ENCODE data around the gene SSRP1.
"Not testable (repeated sequence)": the region's sequence is repeated elsewhere in the genome, so short reads cannot be mapped to it uniquely, and the experiment has no call there.

The SSRP1 gene

DNA sequence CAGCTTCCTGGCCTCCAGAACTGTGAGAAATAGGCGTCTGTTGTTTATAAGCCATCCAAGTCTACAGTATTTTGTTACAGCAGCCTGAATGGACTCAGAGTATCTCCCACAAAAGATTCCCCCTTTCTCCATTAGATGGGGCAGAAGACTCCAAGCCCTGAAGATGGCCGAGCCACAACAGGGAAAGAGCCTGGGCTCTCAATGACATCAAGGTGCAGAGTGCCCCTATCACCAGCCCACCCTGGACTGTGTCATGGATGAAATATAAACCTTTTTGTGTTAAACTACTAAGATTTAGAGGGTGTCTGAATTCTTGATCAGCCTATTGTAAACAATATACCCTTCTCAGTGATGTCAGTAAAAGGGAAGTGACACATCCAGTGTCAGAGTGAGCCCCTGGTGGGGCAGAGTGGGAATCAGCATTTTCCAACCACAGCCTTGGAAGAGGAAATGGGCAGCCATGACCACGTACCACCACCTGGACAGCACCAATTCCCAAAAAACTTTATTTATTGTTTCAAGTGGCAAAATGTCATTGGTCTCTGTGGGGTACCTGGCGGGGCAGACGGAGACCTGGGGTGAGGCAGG is 36.4 kb downstream of the SSRP1 start:
- Histone ChIP-seq H4K8ac (ENCODE audit: low read length) (no peak overlapping the region), H3K4ac (ENCODE audit: low read depth in 1 of 2, low read length in 2 of 2) (no peak overlapping the region), H3K27ac (ENCODE audit: low read length, poor library complexity, severe bottlenecking) (no peak overlapping the region), H2BK12ac (ENCODE audit: low read length in 2 of 2) (no peak overlapping the region), H3K4me3 (ENCODE audit: insufficient read depth in 1 of 2, low read depth in 1 of 2, low read length in 2 of 2) (no peak overlapping the region), H3K79me1 (replicated peaks; ENCODE audit: low read length, poor library complexity, severe bottlenecking) (peaks cover 29% of the 10 kb centered on the region), H3K9me3 (ENCODE audit: control insufficient read depth, low read length) (peaks cover 12% of the 10 kb centered on the region), H3K27me3 (ENCODE audit: control insufficient read depth in 1 of 2, insufficient read depth in 1 of 2, low read length in 2 of 2) (no peaks in the 10 kb centered on the region), H3K36me3 (ENCODE audit: control insufficient read depth in 1 of 2, insufficient read depth in 2 of 2, low read depth in 1 of 2, low read length in 2 of 2) (peaks cover 70 to 82% of the 10 kb centered on the region in 2 experiments), H3K4me1 (ENCODE audit: control insufficient read depth, insufficient read depth, low read depth, low read length) (peaks cover 13% of the 10 kb centered on the region), H3K14ac (ENCODE audit: low read length in 2 of 2) (no peak overlapping the region), H2BK5ac (ENCODE audit: low read depth, low read length, poor library complexity, severe bottlenecking) (no peak overlapping the region), H2BK15ac (ENCODE audit: low read depth, poor library complexity, severe bottlenecking) (no peak overlapping the region), H4K91ac (ENCODE audit: low read length) (no peak overlapping the region), H3K23ac (ENCODE audit: low read length in 2 of 2) (no peak overlapping the region), H3K9ac (ENCODE audit: low read length) (no peak overlapping the region), H3K18ac (ENCODE audit: low read depth in 1 of 2, low read length in 2 of 2) (no peak overlapping the region), H2AFZ (ENCODE audit: low read depth, low read length) (no peak overlapping the region), H2AK5ac (ENCODE audit: low read length, severe bottlenecking) (no peak overlapping the region), H3K4me2 (ENCODE audit: low read length, poor library complexity, severe bottlenecking) (no peak overlapping the region), H2BK120ac (ENCODE audit: low read depth, low read length) (no peak overlapping the region)
- no peak for DNase-seq
- 95% methylated on average over 2 of the region's 5 CpGs for WGBS

DNA sequence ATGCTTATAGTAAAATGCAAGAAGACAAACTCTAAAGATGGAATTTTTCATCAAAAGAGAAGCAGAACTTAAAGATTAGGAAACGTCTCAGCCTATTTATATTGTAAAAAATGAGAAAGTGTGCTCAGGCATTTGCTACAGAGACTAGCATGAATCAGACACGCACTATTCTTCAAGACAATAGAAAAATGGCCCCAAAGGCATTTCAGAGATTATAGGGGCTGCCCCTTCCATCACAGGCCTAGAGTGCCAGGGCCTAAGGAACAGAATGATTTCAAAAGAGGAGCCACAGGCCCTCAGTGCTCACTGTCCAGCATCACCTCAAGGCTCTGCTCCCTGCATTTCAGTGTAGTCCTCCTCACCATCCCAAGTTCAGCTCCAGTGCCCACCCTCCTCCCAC is 38.5 kb downstream of the SSRP1 start:
- WGBS: 100% methylated on average over 1 of the region's 2 CpGs
- no peak overlapping the region for H2AK5ac ChIP-seq (ENCODE audit: low read length, severe bottlenecking)
- H3K4me2 ChIP-seq (ENCODE audit: low read length, poor library complexity, severe bottlenecking): peak overlapping the region; percentile 2
- H3K4ac ChIP-seq (ENCODE audit: low read depth in 1 of 2, low read length in 2 of 2): no peak overlapping the region
- peaks cover 12% of the 10 kb centered on the region for H3K9me3 ChIP-seq (ENCODE audit: control insufficient read depth, low read length)
- no peak overlapping the region for H4K8ac ChIP-seq (ENCODE audit: low read length)
- no peak overlapping the region for H2BK12ac ChIP-seq (ENCODE audit: low read length in 2 of 2)
- H2BK120ac ChIP-seq (ENCODE audit: low read depth, low read length): no peak overlapping the region
- no peak overlapping the region for H3K18ac ChIP-seq (ENCODE audit: low read depth in 1 of 2, low read length in 2 of 2)
- no peak overlapping the region for H4K91ac ChIP-seq (ENCODE audit: low read length)
- H3K36me3 ChIP-seq (ENCODE audit: control insufficient read depth in 1 of 2, insufficient read depth in 2 of 2, low read depth in 1 of 2, low read length in 2 of 2): peaks cover 53 to 66% of the 10 kb centered on the region in 2 experiments
- peaks cover 14% of the 10 kb centered on the region for H3K79me1 ChIP-seq (replicated peaks; ENCODE audit: low read length, poor library complexity, severe bottlenecking)
- no peak overlapping the region for H3K14ac ChIP-seq (ENCODE audit: low read length in 2 of 2)
- no peak overlapping the region for H3K27ac ChIP-seq (ENCODE audit: low read length, poor library complexity, severe bottlenecking)
- H3K27me3 ChIP-seq (ENCODE audit: control insufficient read depth in 1 of 2, insufficient read depth in 1 of 2, low read length in 2 of 2): no peaks in the 10 kb centered on the region
- no peak for DNase-seq
- no peak overlapping the region for H3K23ac ChIP-seq (ENCODE audit: low read length in 2 of 2)
- H3K4me3 ChIP-seq (ENCODE audit: insufficient read depth in 1 of 2, low read depth in 1 of 2, low read length in 2 of 2): no peak overlapping the region
- no peak overlapping the region for H2BK15ac ChIP-seq (ENCODE audit: low read depth, poor library complexity, severe bottlenecking)
- no peak overlapping the region for H2AFZ ChIP-seq (ENCODE audit: low read depth, low read length)
- H3K9ac ChIP-seq (ENCODE audit: low read length): no peak overlapping the region
- H2BK5ac ChIP-seq (ENCODE audit: low read depth, low read length, poor library complexity, severe bottlenecking): no peak overlapping the region
- peaks cover 7% of the 10 kb centered on the region for H3K4me1 ChIP-seq (ENCODE audit: control insufficient read depth, insufficient read depth, low read depth, low read length)

GRCh38 chr11:57296205-57296604 is 39.5 kb downstream of the SSRP1 start:
- peaks cover 12% of the 10 kb centered on the region for H3K9me3 ChIP-seq (ENCODE audit: control insufficient read depth, low read length)
- H3K9ac ChIP-seq (ENCODE audit: low read length); H2BK120ac ChIP-seq (ENCODE audit: low read depth, low read length); H2BK12ac ChIP-seq (ENCODE audit: low read length in 2 of 2); DNase-seq; H3K79me1 ChIP-seq (replicated peaks; ENCODE audit: low read length, poor library complexity, severe bottlenecking); H3K18ac ChIP-seq (ENCODE audit: low read depth in 1 of 2, low read length in 2 of 2); H3K4me2 ChIP-seq (ENCODE audit: low read length, poor library complexity, severe bottlenecking); H2BK5ac ChIP-seq (ENCODE audit: low read depth, low read length, poor library complexity, severe bottlenecking); H4K8ac ChIP-seq (ENCODE audit: low read length); H3K27me3 ChIP-seq (ENCODE audit: control insufficient read depth in 1 of 2, insufficient read depth in 1 of 2, low read length in 2 of 2); H3K4me3 ChIP-seq (ENCODE audit: insufficient read depth in 1 of 2, low read depth in 1 of 2, low read length in 2 of 2); H2AK5ac ChIP-seq (ENCODE audit: low read length, severe bottlenecking); H4K91ac ChIP-seq (ENCODE audit: low read length); H2BK15ac ChIP-seq (ENCODE audit: low read depth, poor library complexity, severe bottlenecking); H3K4ac ChIP-seq (ENCODE audit: low read depth in 1 of 2, low read length in 2 of 2); H3K27ac ChIP-seq (ENCODE audit: low read length, poor library complexity, severe bottlenecking); H3K14ac ChIP-seq (ENCODE audit: low read length in 2 of 2); H3K23ac ChIP-seq (ENCODE audit: low read length in 2 of 2); H2AFZ ChIP-seq (ENCODE audit: low read depth, low read length); H3K4me1 ChIP-seq (ENCODE audit: control insufficient read depth, insufficient read depth, low read depth, low read length): not testable (repeated sequence)
- WGBS: 100% methylated on average over 3 of the region's 3 CpGs
- peaks cover 43 to 56% of the 10 kb centered on the region in 2 experiments for H3K36me3 ChIP-seq (ENCODE audit: control insufficient read depth in 1 of 2, insufficient read depth in 2 of 2, low read depth in 1 of 2, low read length in 2 of 2)

DNA sequence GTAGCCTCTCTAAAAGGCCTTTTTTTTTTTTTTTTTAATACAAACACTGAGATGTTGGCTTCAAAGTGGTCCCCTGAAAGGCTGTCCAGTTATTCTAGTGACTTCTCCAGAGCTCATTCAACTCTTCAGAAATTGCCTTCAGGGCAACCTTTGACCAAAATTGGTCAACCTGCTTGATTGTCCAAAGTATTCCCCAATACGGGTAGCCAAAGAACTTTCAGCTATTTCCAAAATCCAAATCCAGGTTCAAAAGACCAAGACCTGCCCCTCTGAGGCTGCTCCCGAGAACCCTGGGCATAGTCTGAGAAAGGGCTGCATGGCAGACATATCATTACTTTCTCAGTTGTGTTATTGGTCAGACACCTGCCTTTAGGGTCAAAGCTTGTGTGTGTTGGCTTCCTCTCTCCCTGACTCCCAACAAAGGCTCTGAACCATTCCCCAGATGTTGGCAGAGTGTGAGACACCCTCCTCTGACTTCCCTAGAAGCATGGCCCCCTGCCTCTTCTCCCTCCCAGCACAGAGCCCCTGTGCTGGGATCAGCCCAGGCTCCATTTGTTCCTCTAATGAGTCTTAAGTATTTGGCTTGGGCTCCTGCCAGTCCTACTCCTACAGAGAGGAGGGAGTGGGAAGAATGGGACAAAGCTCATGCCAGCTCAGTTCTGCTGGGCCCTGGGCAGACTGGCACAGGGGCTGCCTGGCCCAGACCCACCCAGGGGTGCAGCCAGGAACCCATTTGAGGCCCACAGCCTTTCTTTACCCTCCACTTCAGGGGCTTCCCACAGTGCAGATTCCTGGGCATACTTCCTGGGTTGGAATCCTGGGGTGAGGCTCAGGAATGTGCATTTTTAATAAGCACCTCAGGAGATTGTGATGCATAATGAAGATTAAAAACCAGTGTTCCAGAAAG is 41.2 kb downstream of the SSRP1 start:
- Histone ChIP-seq H3K14ac (ENCODE audit: low read length in 2 of 2) (no peak overlapping the region), H2AFZ (ENCODE audit: low read depth, low read length) (no peak overlapping the region), H2BK12ac (ENCODE audit: low read length in 2 of 2) (no peak overlapping the region), H3K23ac (ENCODE audit: low read length in 2 of 2) (no peak overlapping the region), H4K91ac (ENCODE audit: low read length) (no peak overlapping the region), H3K4ac (ENCODE audit: low read depth in 1 of 2, low read length in 2 of 2) (no peak overlapping the region), H3K9ac (ENCODE audit: low read length) (no peak overlapping the region), H4K8ac (ENCODE audit: low read length) (no peak overlapping the region), H2BK5ac (ENCODE audit: low read depth, low read length, poor library complexity, severe bottlenecking) (no peak overlapping the region), H3K79me1 (replicated peaks; ENCODE audit: low read length, poor library complexity, severe bottlenecking) (no peaks in the 10 kb centered on the region), H3K27me3 (ENCODE audit: control insufficient read depth in 1 of 2, insufficient read depth in 1 of 2, low read length in 2 of 2) (no peaks in the 10 kb centered on the region), H3K36me3 (ENCODE audit: control insufficient read depth in 1 of 2, insufficient read depth in 2 of 2, low read depth in 1 of 2, low read length in 2 of 2) (peaks cover 25 to 39% of the 10 kb centered on the region in 2 experiments), H2BK120ac (ENCODE audit: low read depth, low read length) (no peak overlapping the region), H2BK15ac (ENCODE audit: low read depth, poor library complexity, severe bottlenecking) (no peak overlapping the region), H3K4me2 (ENCODE audit: low read length, poor library complexity, severe bottlenecking) (no peak overlapping the region), H3K27ac (ENCODE audit: low read length, poor library complexity, severe bottlenecking) (peak overlapping the region; percentile 50), H2AK5ac (ENCODE audit: low read length, severe bottlenecking) (no peak overlapping the region), H3K18ac (ENCODE audit: low read depth in 1 of 2, low read length in 2 of 2) (no peak overlapping the region), H3K9me3 (ENCODE audit: control insufficient read depth, low read length) (peaks cover 6% of the 10 kb centered on the region), H3K4me1 (ENCODE audit: control insufficient read depth, insufficient read depth, low read depth, low read length) (peaks cover 7% of the 10 kb centered on the region), H3K4me3 (ENCODE audit: insufficient read depth in 1 of 2, low read depth in 1 of 2, low read length in 2 of 2) (no peak overlapping the region)
- no peak for DNase-seq
- 100% methylated on average over 1 of the region's 2 CpGs for WGBS
